ENCODE results near the gene ZNF217.
"Not testable (repeated sequence)": the region's sequence is repeated elsewhere in the genome, so short reads cannot be mapped to it uniquely, and the experiment has no call there.

ZNF217 gene

GRCh38 chr20:53593466-53594007, at the start of gene ZNF217:
TSS of gene ZNF217 (minus strand) at chr20:53593839. CDS start at chr20:53582826, 11,013 bp downstream.
- peak; percentile 45 for DNase-seq (ENCODE audit: low read depth)

- peak; percentile 47 for DNase-seq (ENCODE audit: low read depth)
Measured at GRCh38 chr20:53643031-53643832, 49.6 kb upstream of the ZNF217 start.

- DNase-seq (ENCODE audit: low read depth): no peak
Measured at GRCh38 chr20:53642196-53643030, 48.8 kb upstream of the ZNF217 start.

- no peak for DNase-seq (ENCODE audit: low read depth)
Measured at GRCh38 chr20:53639647-53640440, 46.2 kb upstream of the ZNF217 start.

- DNase-seq (ENCODE audit: low read depth): no peak
Measured at GRCh38 chr20:53639128-53639527, 45.5 kb upstream of the ZNF217 start.

GRCh38 chr20:53637310-53637709, 43.7 kb upstream of the ZNF217 start:
- DNase-seq (ENCODE audit: low read depth): not testable (repeated sequence)

- no peak for DNase-seq (ENCODE audit: low read depth)
Measured at GRCh38 chr20:53636540-53637097, 43.0 kb upstream of the ZNF217 start.

- DNase-seq (ENCODE audit: low read depth): no peak
Measured at GRCh38 chr20:53635221-53635620, 41.6 kb upstream of the ZNF217 start.

GRCh38 chr20:53631909-53632662, 38.4 kb upstream of the ZNF217 start:
- no peak for DNase-seq (ENCODE audit: low read depth)

- no peak for DNase-seq (ENCODE audit: low read depth)
Measured at GRCh38 chr20:53629436-53629835, 35.8 kb upstream of the ZNF217 start.

GRCh38 chr20:53628758-53629157, 35.1 kb upstream of the ZNF217 start:
- DNase-seq (ENCODE audit: low read depth): not testable (repeated sequence)

GRCh38 chr20:53628076-53628475, 34.4 kb upstream of the ZNF217 start:
- no peak for DNase-seq (ENCODE audit: low read depth)

GRCh38 chr20:53627001-53627400, 33.4 kb upstream of the ZNF217 start:
- not testable (repeated sequence) for DNase-seq (ENCODE audit: low read depth)

GRCh38 chr20:53626584-53626983, 32.9 kb upstream of the ZNF217 start:
- DNase-seq (ENCODE audit: low read depth): no peak

GRCh38 chr20:53625311-53626129, 31.9 kb upstream of the ZNF217 start:
- DNase-seq (ENCODE audit: low read depth): no peak

- not testable (repeated sequence) for DNase-seq (ENCODE audit: low read depth)
Measured at GRCh38 chr20:53624927-53625250, 31.2 kb upstream of the ZNF217 start.

- peak; percentile 24 for DNase-seq (ENCODE audit: low read depth)
Measured at GRCh38 chr20:53623454-53624211, 30.0 kb upstream of the ZNF217 start.

- no peak for DNase-seq (ENCODE audit: low read depth)
Measured at GRCh38 chr20:53623134-53623453, 29.5 kb upstream of the ZNF217 start.
